K562 (cell line): Measurements from ENCODE around the gene TSPYL4. TPM values are rescaled to one million over a fixed set of nuclear protein-coding genes. Genes with fewer than 3 reads are reported as not detected.

Source experiments
- ATAC-seq: fragments of 200-7000 bp; cut with Tn5 transposase; 3 replicates; pipeline ENCODE4 v1.9.1; 2020; ENCODE audit warnings: moderate library complexity
- BruUV-seq: library from RNA; stranded (reverse); fragments of 400-500 nt; replicated peaks from 2 replicates; lab custom pipeline; 2021; lab: Mats Ljungman, UMichigan
- CTCF ChIA-PET: fragments of 300-600 bp; formaldehyde crosslinking; extraction: SDS; loops from one replicate; lab custom pipeline; 2021; ENCODE audit warnings: low intra/inter-chr PET ratio; lab: Yijun Ruan, JAX
- POLR2A ChIA-PET: fragments of 300-600, 350-650 bp; sonication (Branson Sonifier 250); formaldehyde crosslinking; extraction: SDS; loops from one replicate; lab custom pipeline; 2021; ENCODE audit warnings: antibody characterized with exemption, inconsistent platforms; lab: Yijun Ruan, JAX
- DNase-seq, 4 experiments: peaks; one replicate each; pipeline versions ENCODE4 v3.0.0 to v3.0.0-alpha.2; 2011 to 2018; ENCODE audit warnings: low spot score in 3 of 4, mixed read lengths in 3 of 4; ENCODE audit errors: extremely low read depth in 1 of 4
- FAIRE-seq: peaks from 2 replicates; lab custom pipeline; 2011; peaks lifted over from hg19 to GRCh38; lab: Jason Lieb, UNC
- H2AFZ ChIP-seq: 2 replicates; pipeline ENCODE4 v1.6.0; 2011; ENCODE audit warnings: low read depth, low read length, control low read depth, inconsistent platforms
- H3K27ac ChIP-seq: fragments of 200-600 bp; 3 replicates; pipeline ENCODE4 v1.8.0; 2011; ENCODE audit warnings: low read depth, mild to moderate bottlenecking, control low read depth, inconsistent platforms, low read length, moderate library complexity, mixed read lengths; ENCODE audit errors: extremely low read depth
- H3K27me3 ChIP-seq, 2 experiments: fragments of 300-600 bp in 1 of 2; 2 replicates in 1 of 2; 3 replicates in 1 of 2; pipeline versions ENCODE4 v1.6.0 to v1.8.0; 2011; ENCODE audit warnings: inconsistent platforms in 2 of 2, low read length in 2 of 2, mild to moderate bottlenecking in 1 of 2, mixed read lengths in 1 of 2, moderate library complexity in 1 of 2; ENCODE audit not compliant: control insufficient read depth in 2 of 2, insufficient read depth in 2 of 2
- H3K36me3 ChIP-seq: fragments of 300-600 bp; 3 replicates; pipeline ENCODE4 v1.8.0; 2011; ENCODE audit warnings: mild to moderate bottlenecking, low read length, inconsistent platforms; ENCODE audit not compliant: control insufficient read depth, insufficient read depth
- H3K4me1 ChIP-seq, 2 experiments: fragments of 200-600 bp in 1 of 2; replicated peaks in 1 of 2; 2 replicates in 1 of 2; 3 replicates in 1 of 2; pipeline versions ENCODE4 v1.5.1 to v1.8.0; 2011; ENCODE audit warnings: inconsistent platforms in 2 of 2, low read length in 2 of 2, mild to moderate bottlenecking in 1 of 2, mixed read lengths in 1 of 2, moderate library complexity in 1 of 2; ENCODE audit not compliant: control insufficient read depth in 2 of 2, insufficient read depth in 2 of 2
- H3K4me2 ChIP-seq: 2 replicates; pipeline ENCODE4 v1.6.1; 2011; ENCODE audit warnings: low read length, control low read depth, inconsistent platforms, mixed read lengths; ENCODE audit not compliant: insufficient read depth
- H3K4me3 ChIP-seq: fragments of 200-600 bp; sonication (generic), shearing (Covaris generic); 2 replicates; pipeline ENCODE4 v1.5.1; 2016; ENCODE audit warnings: control low read depth, inconsistent platforms
- H3K79me2 ChIP-seq: fragments of 200-600 bp; 3 replicates; pipeline ENCODE4 v1.8.0; 2011; ENCODE audit warnings: low read length, inconsistent platforms; ENCODE audit not compliant: control insufficient read depth, insufficient read depth
- H3K9ac ChIP-seq, 2 experiments: 2 replicates each; pipeline versions ENCODE4 v1.6.0 to v1.6.1; 2011; ENCODE audit warnings: low read depth in 2 of 2, low read length in 2 of 2, control low read depth in 1 of 2, inconsistent platforms in 1 of 2, mild to moderate bottlenecking in 1 of 2, mixed read lengths in 1 of 2; ENCODE audit not compliant: insufficient read depth in 1 of 2
- H3K9me1 ChIP-seq: one replicate; pipeline ENCODE4 v1.6.0; 2011; ENCODE audit warnings: inconsistent platforms, mild to moderate bottlenecking, low read length, moderate library complexity; ENCODE audit not compliant: control insufficient read depth, insufficient read depth
- H3K9me3 ChIP-seq: replicated peaks from 2 replicates; pipeline ENCODE4 v1.5.1; 2011; ENCODE audit warnings: low read depth, low read length, inconsistent platforms; ENCODE audit not compliant: control insufficient read depth, insufficient read depth
- H4K20me1 ChIP-seq: replicated peaks from 2 replicates; pipeline ENCODE4 v1.6.1; 2011; ENCODE audit warnings: low read length, inconsistent platforms, mixed read lengths; ENCODE audit not compliant: control insufficient read depth, insufficient read depth
- BRF1 ChIP-seq: IDR thresholded peaks from 3 replicates; pipeline ENCODE4 v1.6.1; 2011; ENCODE audit warnings: borderline replicate concordance, mild to moderate bottlenecking; ENCODE audit not compliant: insufficient read length; ENCODE audit errors: extremely low read depth
- CCNT2 ChIP-seq: IDR thresholded peaks from 2 replicates; pipeline ENCODE4 v1.6.1; 2011; ENCODE audit warnings: borderline replicate concordance, low read depth, mild to moderate bottlenecking, moderate library complexity, mixed read lengths, low read length; ENCODE audit not compliant: insufficient read length; ENCODE audit errors: extremely low read depth
- CXXC5 ChIP-seq: fragments of 250-450 bp; sonication (Bioruptor Pico); IDR thresholded peaks from 2 replicates; pipeline ENCODE4 v1.8.0; 2022; ENCODE audit warnings: inconsistent platforms, mild to moderate bottlenecking, moderate library complexity
- GTF2A2 ChIP-seq: IDR thresholded peaks from 2 replicates; pipeline ENCODE4 v1.6.1; 2016; ENCODE audit warnings: mild to moderate bottlenecking, missing genetic modification characterization, missing compliant biosample characterization
- HMGN3 ChIP-seq: IDR thresholded peaks from 2 replicates; pipeline ENCODE4 v1.6.1; 2011; ENCODE audit warnings: borderline replicate concordance, low read depth, mild to moderate bottlenecking, mixed read lengths, low read length; ENCODE audit not compliant: insufficient read length; ENCODE audit errors: extremely low read depth
- HNRNPUL1 ChIP-seq: fragments of 200-400 bp; formaldehyde crosslinking; IDR thresholded peaks from 2 replicates; pipeline ENCODE4 v1.6.1; 2017; ENCODE audit warnings: low read length
- MCM3 ChIP-seq: fragments of 450-650 bp; IDR thresholded peaks from 2 replicates; pipeline ENCODE4 v1.6.1; 2016
- MCM7 ChIP-seq, 2 experiments: fragments of 450-650 bp; IDR thresholded peaks; 2 replicates each; pipeline ENCODE4 v1.6.1; 2016 to 2018
- PYGO2 ChIP-seq: fragments of 450-650 bp; IDR thresholded peaks from 2 replicates; pipeline ENCODE4 v1.6.1; 2016; ENCODE audit warnings: mild to moderate bottlenecking, missing genetic modification characterization, moderate library complexity, missing compliant biosample characterization
- SIX5 ChIP-seq, 2 experiments: IDR thresholded peaks; 2 replicates each; pipeline ENCODE4 v1.6.1; 2011; ENCODE audit warnings: low read length in 2 of 2, borderline replicate concordance in 1 of 2, low read depth in 1 of 2, mild to moderate bottlenecking in 1 of 2, moderate library complexity in 1 of 2; ENCODE audit not compliant: insufficient read depth in 1 of 2
- SMARCB1 ChIP-seq: IDR thresholded peaks from 2 replicates; pipeline ENCODE4 v1.6.1; 2011; ENCODE audit warnings: improper control_type of control experiment, low read depth; ENCODE audit not compliant: insufficient read length
- WHSC1 ChIP-seq: IDR thresholded peaks from one replicate; pipeline ENCODE4 v1.6.1; 2012; ENCODE audit warnings: low read length, control low read depth, inconsistent platforms
- ZFP1 ChIP-seq: fragments of 450-650 bp; formaldehyde crosslinking; IDR thresholded peaks from 2 replicates; pipeline ENCODE4 v1.4.0; 2020; ENCODE audit warnings: mild to moderate bottlenecking, mixed read lengths
- ZNF354B ChIP-seq: fragments of 250-450 bp; sonication (Bioruptor Pico); IDR thresholded peaks from 2 replicates; pipeline ENCODE4 v1.4.0; 2020
- ZNF445 ChIP-seq: fragments of 250-450 bp; sonication (Bioruptor Pico); IDR thresholded peaks from 2 replicates; pipeline ENCODE4 v1.4.0; 2020; ENCODE audit warnings: low read depth, mild to moderate bottlenecking, moderate library complexity
- WGBS: fragments of 100-300 bp; shearing (Covaris generic); methylation state at CpG from one replicate; pipeline ENCODE4 v1.1.6; 2016; ENCODE audit warnings: low coverage, mixed read lengths; ENCODE audit not compliant: insufficient coverage; ENCODE audit errors: missing lambda C conversion rate; 5-methylcytosine and 5-hydroxymethylcytosine counted together
- in situ Hi-C: fragments of 300-500 bp; cut with MboI; formaldehyde crosslinking; loops from 4 replicates; pipeline ENCODE4 v1.15.0; 2018; ENCODE audit warnings: inconsistent platforms, mixed read lengths
- intact Hi-C: fragments of 100-400 bp; cut with micrococcal nuclease; formaldehyde crosslinking; loops from 2 replicates; pipeline ENCODE4 v1.14.2; 2022
- polyA plus RNA-seq, 8 experiments: library from polyadenylated mRNA; depleted of rRNA in 4 of 8; stranded (reverse) in 5 of 8; unstranded in 3 of 8; fragments of >200 nt; fragmentation: Nextera tagmentation in 2 of 8; fragmentation: Illumina TruSeq in 1 of 8; extraction: Ambion mirVana in 2 of 8; extraction: Trizol in 1 of 8; gene quantifications; 2 replicates each; pipeline versions ENCODE4 v1.2.1 to v1.2.3, GENCODE V29; 2011 to 2014; ENCODE audit warnings: inconsistent platforms in 1 of 8, missing spikeins in 1 of 8
- total RNA-seq, 7 experiments: library from RNA; depleted of rRNA in 6 of 7; stranded (reverse); fragments of >200 nt in 6 of 7; fragmentation: Illumina TruSeq in 2 of 7; extraction: Trizol in 2 of 7; gene quantifications; 2 replicates each; pipeline versions ENCODE4 v1.2.1 to v1.2.3, GENCODE V29; 2011 to 2021; ENCODE audit warnings: low replicate concordance in 1 of 7
- TF ChIP-seq, protein P1 (sequence below): sonication (generic); formaldehyde crosslinking; IDR thresholded peaks from 2 replicates; pipeline ENCODE4 v1.8.0; 2022; ENCODE audit warnings: mild to moderate bottlenecking, missing genetic modification reagents, borderline replicate concordance
- TF ChIP-seq, protein P2 (sequence below): fragments of 450-650 bp; IDR thresholded peaks from 2 replicates; pipeline ENCODE4 v1.7.0; 2016; ENCODE audit warnings: borderline replicate concordance

Gene TSPYL4
- total and polyA plus RNA-seq, 9 of the 15 experiments (the other 6 are each of a cell fraction or from before 2014, with no cell fraction given) = 0.69 to 18.0 (median 9.1) TPM

DNA sequence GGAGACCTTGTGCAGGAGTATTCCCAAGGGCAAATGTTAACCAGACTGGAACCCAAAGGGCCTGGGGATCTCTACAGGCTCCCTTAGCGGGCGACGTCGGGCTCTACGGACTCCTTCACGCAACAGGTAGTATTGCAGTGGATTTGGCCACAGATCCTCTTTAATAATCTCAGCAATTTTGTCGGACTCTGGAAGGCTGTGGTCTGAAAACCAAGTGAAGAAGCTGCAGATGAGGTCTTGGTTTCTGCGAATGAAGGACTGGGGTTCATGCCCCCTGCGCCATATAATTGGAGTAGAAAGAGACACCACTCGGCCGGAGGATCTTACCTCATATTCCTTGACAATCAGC, 24.6 kb upstream of the TSPYL4 start:
- BruUV-seq = no TSS peak
- H3K79me2 ChIP-seq = peaks cover 69% of the 10 kb centered on the region
- peak overlapping the region; percentile 95 for H3K27ac ChIP-seq
- no peaks in the 10 kb centered on the region for H3K9me1 ChIP-seq
- peak overlapping the region; percentile 93 for H3K4me3 ChIP-seq
- in situ Hi-C loops = no loop called here
- peak overlapping the region; percentile 95 to 98; a peak in 3 of 4 replicates for H3K9ac ChIP-seq
- TF ChIP-seq, protein P1, sequence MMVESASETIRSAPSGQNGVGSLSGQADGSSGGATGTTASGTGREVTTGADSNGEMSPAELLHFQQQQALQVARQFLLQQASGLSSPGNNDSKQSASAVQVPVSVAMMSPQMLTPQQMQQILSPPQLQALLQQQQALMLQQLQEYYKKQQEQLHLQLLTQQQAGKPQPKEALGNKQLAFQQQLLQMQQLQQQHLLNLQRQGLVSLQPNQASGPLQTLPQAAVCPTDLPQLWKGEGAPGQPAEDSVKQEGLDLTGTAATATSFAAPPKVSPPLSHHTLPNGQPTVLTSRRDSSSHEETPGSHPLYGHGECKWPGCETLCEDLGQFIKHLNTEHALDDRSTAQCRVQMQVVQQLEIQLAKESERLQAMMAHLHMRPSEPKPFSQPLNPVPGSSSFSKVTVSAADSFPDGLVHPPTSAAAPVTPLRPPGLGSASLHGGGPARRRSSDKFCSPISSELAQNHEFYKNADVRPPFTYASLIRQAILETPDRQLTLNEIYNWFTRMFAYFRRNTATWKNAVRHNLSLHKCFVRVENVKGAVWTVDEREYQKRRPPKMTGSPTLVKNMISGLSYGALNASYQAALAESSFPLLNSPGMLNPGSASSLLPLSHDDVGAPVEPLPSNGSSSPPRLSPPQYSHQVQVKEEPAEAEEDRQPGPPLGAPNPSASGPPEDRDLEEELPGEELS (CRISPR knock-in tag) = no peak
- TF ChIP-seq ZNF445 (CRISPR knock-in tag) (no peak), WHSC1 (no peak), ZFP1 (CRISPR knock-in tag) (no peak), SIX5 (IDR thresholded peaks at IDR 0.05; ENCODE audit: borderline replicate concordance in 1 of 2, insufficient read depth in 1 of 2, low read depth in 1 of 2, low read length in 2 of 2) (no peak), ZNF354B (no peak), GTF2A2 (tag) (no peak), SMARCB1 (no peak), PYGO2 (tag) (no peak), MCM3 (no peak), MCM7 (IDR thresholded peaks at IDR 0.05) (no peak), BRF1 (no peak), HNRNPUL1 (no peak), HMGN3 (no peak), CCNT2 (no peak), CXXC5 (CRISPR knock-in tag) (no peak)
- TF ChIP-seq, protein P2, sequence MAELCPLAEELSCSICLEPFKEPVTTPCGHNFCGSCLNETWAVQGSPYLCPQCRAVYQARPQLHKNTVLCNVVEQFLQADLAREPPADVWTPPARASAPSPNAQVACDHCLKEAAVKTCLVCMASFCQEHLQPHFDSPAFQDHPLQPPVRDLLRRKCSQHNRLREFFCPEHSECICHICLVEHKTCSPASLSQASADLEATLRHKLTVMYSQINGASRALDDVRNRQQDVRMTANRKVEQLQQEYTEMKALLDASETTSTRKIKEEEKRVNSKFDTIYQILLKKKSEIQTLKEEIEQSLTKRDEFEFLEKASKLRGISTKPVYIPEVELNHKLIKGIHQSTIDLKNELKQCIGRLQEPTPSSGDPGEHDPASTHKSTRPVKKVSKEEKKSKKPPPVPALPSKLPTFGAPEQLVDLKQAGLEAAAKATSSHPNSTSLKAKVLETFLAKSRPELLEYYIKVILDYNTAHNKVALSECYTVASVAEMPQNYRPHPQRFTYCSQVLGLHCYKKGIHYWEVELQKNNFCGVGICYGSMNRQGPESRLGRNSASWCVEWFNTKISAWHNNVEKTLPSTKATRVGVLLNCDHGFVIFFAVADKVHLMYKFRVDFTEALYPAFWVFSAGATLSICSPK = no peak
- TF ChIP-seq, all 486 proteins: peak for 0
- Histone ChIP-seq H3K36me3 (peaks cover 30% of the 10 kb centered on the region; the same call in 2 of the 3 replicates), H3K9me3 (no peaks in the 10 kb centered on the region), H4K20me1 (peaks cover 18% of the 10 kb centered on the region; the same call in 1 of the 2 replicates), H3K27me3 (no peaks in the 10 kb centered on the region), H3K4me2 (peak overlapping the region; percentile 92), H3K4me1 (peaks cover 9 to 20% of the 10 kb centered on the region in 2 experiments; a peak in 3 of 5 replicates), H2AFZ (no peak overlapping the region)
- WGBS = 0% methylated on average over 11 of the region's 11 CpGs
- ChIA-PET POLR2A (interaction anchor here (0.7 to 2.0 kb wide), 3 partner anchors 10 to 169 kb away, joined by 3 to 10 read pairs (median 4); no protein-coding TSS in a partner anchor), CTCF (interaction anchor here (0.7 kb wide), 1 partner anchor 399 kb away, joined by 3 read pairs; no protein-coding TSS in a partner anchor)
- DNase-seq (peak in 1 of 4 experiments; percentile 22), FAIRE-seq (no peak), ATAC-seq (peak; percentile 4; the same call in 2 of the 3 replicates)
- intact Hi-C loops = loop anchor here (2.0 to 5.0 kb wide), 2 partner anchors 161 to 292 kb away; partner anchors contain the start of gene RWDD1
